Gastroesophageal sphincter (tissue), 3 donors: ENCODE measurements around the gene EIF4EBP3.

Experiments used
- CTCF ChIP-seq, 4 experiments: fragments of 200-600 bp in 2 of 4; fragments of 450-650 bp in 2 of 4; sonication (generic) in 1 of 4; IDR thresholded peaks; one replicate each; pipeline ENCODE4 v1.5.1; 2017 to 2019; ENCODE audit warnings: antibody characterized with exemption in 4 of 4, mild to moderate bottlenecking in 2 of 4, moderate library complexity in 2 of 4
- POLR2A ChIP-seq, 2 donors: fragments of 450-650 bp; IDR thresholded peaks; one replicate each; pipeline ENCODE4 v1.6.1; 2017; ENCODE audit warnings: antibody characterized with exemption in 2 of 2, mild to moderate bottlenecking in 2 of 2, moderate library complexity in 1 of 2

DNA sequence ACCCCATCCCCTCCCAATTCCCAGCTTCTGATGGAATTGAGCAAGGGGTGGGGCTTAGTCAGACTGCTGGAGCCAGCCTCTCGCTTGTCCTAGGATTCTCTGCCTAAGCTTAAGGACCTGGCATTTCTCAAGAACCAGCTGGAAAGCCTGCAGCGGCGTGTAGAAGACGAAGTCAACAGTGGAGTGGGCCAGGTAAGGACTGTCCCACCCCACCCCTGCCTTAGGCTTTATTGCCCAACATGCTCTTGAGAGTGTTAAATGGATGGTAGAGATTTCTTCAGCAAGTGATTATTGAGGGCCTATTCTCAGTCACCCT lies 18.3 kb downstream of the EIF4EBP3 start:
- TF ChIP-seq POLR2A (IDR thresholded peaks at IDR 0.05) (no peak), CTCF (IDR thresholded peaks at IDR 0.05) (no peak)
